ENCODE measurements around the gene PRR15.

PRR15 gene

GRCh38 chr7:29569648-29570047, 6.0 kb downstream of the PRR15 start:
- DNase-seq (ENCODE audit: low read depth, low spot score): no peak

GRCh38 chr7:29572558-29572957, 8.9 kb downstream of the PRR15 start:
- no peak for DNase-seq (ENCODE audit: low read depth, low spot score)

GRCh38 chr7:29573567-29573966, 9.9 kb downstream of the PRR15 start:
- DNase-seq (ENCODE audit: low read depth, low spot score): no peak

- DNase-seq (ENCODE audit: low read depth, low spot score): no peak
These were observed 11.0 kb downstream of the PRR15 start for GRCh38 chr7:29574659-29575058.

- no peak for DNase-seq (ENCODE audit: low read depth, low spot score)
These were observed 23.7 kb downstream of the PRR15 start for GRCh38 chr7:29587195-29587808.

- no peak for DNase-seq (ENCODE audit: low read depth, low spot score)
These were observed 24.6 kb downstream of the PRR15 start for GRCh38 chr7:29588212-29588611.

- peak; percentile 55 for DNase-seq (ENCODE audit: low read depth, low spot score)
These were observed 25.5 kb downstream of the PRR15 start for GRCh38 chr7:29588900-29589696.

GRCh38 chr7:29592866-29593265, 29.2 kb downstream of the PRR15 start:
- DNase-seq (ENCODE audit: low read depth, low spot score): no peak

GRCh38 chr7:29593459-29593858, 29.8 kb downstream of the PRR15 start:
- no peak for DNase-seq (ENCODE audit: low read depth, low spot score)

- no peak for DNase-seq (ENCODE audit: low read depth, low spot score)
These were observed 33.1 kb downstream of the PRR15 start for GRCh38 chr7:29596593-29597178.

GRCh38 chr7:29597266-29597665, 33.6 kb downstream of the PRR15 start:
- DNase-seq (ENCODE audit: low read depth, low spot score): no peak

GRCh38 chr7:29598137-29598536, 34.5 kb downstream of the PRR15 start:
- DNase-seq (ENCODE audit: low read depth, low spot score): no peak

GRCh38 chr7:29598613-29599012, 35.0 kb downstream of the PRR15 start:
- no peak for DNase-seq (ENCODE audit: low read depth, low spot score)

GRCh38 chr7:29599026-29599425, 35.4 kb downstream of the PRR15 start:
- DNase-seq (ENCODE audit: low read depth, low spot score): no peak

- DNase-seq (ENCODE audit: low read depth, low spot score): no peak
These were observed 37.0 kb downstream of the PRR15 start for GRCh38 chr7:29600661-29601060.

- no peak for DNase-seq (ENCODE audit: low read depth, low spot score)
These were observed 40.4 kb downstream of the PRR15 start for GRCh38 chr7:29604052-29604451.

GRCh38 chr7:29604702-29605101, 41.1 kb downstream of the PRR15 start:
- no peak for DNase-seq (ENCODE audit: low read depth, low spot score)

GRCh38 chr7:29605671-29606070, 42.0 kb downstream of the PRR15 start:
- DNase-seq (ENCODE audit: low read depth, low spot score): no peak

- DNase-seq (ENCODE audit: low read depth, low spot score): peak; percentile 81
These were observed 42.7 kb downstream of the PRR15 start for GRCh38 chr7:29606287-29606721.

- DNase-seq (ENCODE audit: low read depth, low spot score): no peak
These were observed 43.2 kb downstream of the PRR15 start for GRCh38 chr7:29606830-29607229.

- DNase-seq (ENCODE audit: low read depth, low spot score): no peak
These were observed 43.6 kb downstream of the PRR15 start for GRCh38 chr7:29607259-29607658.

GRCh38 chr7:29607889-29608288, 44.3 kb downstream of the PRR15 start:
- DNase-seq (ENCODE audit: low read depth, low spot score): peak; percentile 70
